Kidney (tissue), 14 donors: Measurements from ENCODE around the gene GAPVD1. TPM values are rescaled to one million over a fixed set of nuclear protein-coding genes. Genes with fewer than 3 reads are reported as not detected.
"Not testable (repeated sequence)": the region's sequence is repeated elsewhere in the genome, so short reads cannot be mapped to it uniquely, and the experiment has no call there.

ENCODE experiments used
- DNase-seq, 5 donors: peaks; one replicate each; pipeline ENCODE4 v3.0.0-alpha.2; 2013 to 2020
- FAIRE-seq: peaks from 2 replicates; lab custom pipeline; 2012; peaks lifted over from hg19 to GRCh38; lab: Jason Lieb, UNC
- H3K27ac ChIP-seq, 2 donors: one replicate each; pipeline ENCODE4 v1.7.0; 2013; ENCODE audit warnings: low read depth in 2 of 2, low read length in 2 of 2, inconsistent platforms in 1 of 2
- H3K27me3 ChIP-seq: one replicate; pipeline ENCODE4 v1.7.1; 2013; ENCODE audit warnings: low read length, inconsistent platforms; ENCODE audit not compliant: control insufficient read depth, insufficient read depth
- H3K36me3 ChIP-seq, 3 donors: one replicate each; pipeline versions ENCODE4 v1.7.0 to v1.7.1; 2013; ENCODE audit warnings: low read length in 3 of 3, control low read depth in 1 of 3, inconsistent platforms in 1 of 3; ENCODE audit not compliant: insufficient read depth in 3 of 3, control insufficient read depth in 2 of 3
- H3K4me1 ChIP-seq, 3 donors: one replicate each; pipeline versions ENCODE4 v1.7.0 to v1.7.1; 2013; ENCODE audit warnings: low read length in 3 of 3, inconsistent platforms in 1 of 3, low read depth in 1 of 3; ENCODE audit not compliant: control insufficient read depth in 2 of 3, insufficient read depth in 2 of 3
- H3K4me3 ChIP-seq, 3 donors: one replicate each; pipeline versions ENCODE4 v1.7.0 to v1.8.1; 2013; ENCODE audit warnings: low read length in 3 of 3, control low read depth in 1 of 3, inconsistent platforms in 1 of 3
- H3K9ac ChIP-seq, 3 donors: one replicate each; pipeline versions ENCODE4 v1.7.0 to v1.7.1; 2013; ENCODE audit warnings: low read length in 3 of 3, control low read depth in 1 of 3, inconsistent platforms in 1 of 3
- H3K9me3 ChIP-seq, 3 donors: one replicate each; pipeline versions ENCODE4 v1.7.0 to v1.7.1; 2013; ENCODE audit warnings: low read length in 3 of 3, control low read depth in 1 of 3, inconsistent platforms in 1 of 3; ENCODE audit not compliant: control insufficient read depth in 2 of 3, insufficient read depth in 1 of 3
- CTCF ChIP-seq: IDR thresholded peaks from 3 replicates; pipeline ENCODE4 v1.5.1; 2012; ENCODE audit warnings: mild to moderate bottlenecking, moderate library complexity, borderline replicate concordance; ENCODE audit not compliant: insufficient read depth; ENCODE audit errors: extremely low read depth
- intact Hi-C: fragments of 100-400 bp; cut with DNase I; formaldehyde crosslinking; loops from one replicate; pipeline ENCODE4 v1.11.1; 2022
- polyA plus RNA-seq: library from polyadenylated mRNA; stranded (reverse); fragments of 350-450 nt; fragmentation: Illumina TruSeq; extraction: RNeasy Lipid Tissue Mini Kit (QIAGEN cat#74804); gene quantifications from one replicate; pipeline ENCODE4 v1.2.3, GENCODE V29; 2014; ENCODE audit warnings: low read depth, low replicate concordance; ENCODE audit not compliant: insufficient read depth
- total RNA-seq: library from RNA; stranded (reverse); fragmentation: NEBNext Ultra II Directional; extraction: Animal tissue kit (Norgen Biotek cat#: 25700); gene quantifications from one replicate; pipeline ENCODE4 v1.2.1, GENCODE V29; 2021
- donor health status: control.
- donor health status: control.
- donor health status: control.
- donor health status: control.
- donor health status: control.
- donor health status: DM: yes; HTN: yes; CAD: no.
- donor health status: Normal renal cell carcinoma (clear cell type).

The GAPVD1 gene
- total and polyA plus RNA-seq, 2 donors from 2014 or later, result 6.9 to 44.8 TPM

GRCh38 chr9:125399666-125400065, 138.0 kb downstream of the GAPVD1 start:
- Histone ChIP-seq H3K4me1 (no peaks in the 10 kb centered on the region), H3K9ac (no peak overlapping the region), H3K36me3 (no peaks in the 10 kb centered on the region), H3K9me3 (no peaks in the 10 kb centered on the region), H3K27ac (no peak overlapping the region), H3K4me3 (no peak overlapping the region), H3K27me3 (no peaks in the 10 kb centered on the region)
- DNase-seq (no peak), FAIRE-seq (no peak)
- intact Hi-C loops, result loop anchor here (10.0 kb wide), 1 partner anchor 825 kb away; no protein-coding TSS in a partner anchor
- TF ChIP-seq CTCF, result no peak

GRCh38 chr9:125400232-125400631, 138.6 kb downstream of the GAPVD1 start:
- not testable (repeated sequence) for DNase-seq, H3K4me3 ChIP-seq, H3K4me1 ChIP-seq, FAIRE-seq, H3K36me3 ChIP-seq, H3K27me3 ChIP-seq, H3K9ac ChIP-seq, H3K9me3 ChIP-seq, H3K27ac ChIP-seq
- intact Hi-C loops, result loop anchor here (10.0 kb wide), 1 partner anchor 825 kb away; no protein-coding TSS in a partner anchor

GRCh38 chr9:125400725-125401716, 139.4 kb downstream of the GAPVD1 start:
- Histone ChIP-seq H3K9me3 (no peaks in the 10 kb centered on the region), H3K9ac (no peak overlapping the region), H3K27ac (no peak overlapping the region), H3K36me3 (no peaks in the 10 kb centered on the region), H3K4me3 (no peak overlapping the region), H3K27me3 (no peaks in the 10 kb centered on the region), H3K4me1 (no peaks in the 10 kb centered on the region)
- FAIRE-seq, result no peak
- no peak for DNase-seq
- intact Hi-C loops, result loop anchor here (10.0 kb wide), 1 partner anchor 824 kb away; no protein-coding TSS in a partner anchor
- TF ChIP-seq CTCF, result no peak

- Histone ChIP-seq H3K9me3 (no peaks in the 10 kb centered on the region), H3K27ac (no peak overlapping the region), H3K4me1 (peaks cover 0 to 6% (median 0%) of the 10 kb centered on the region in 3 donors), H3K4me3 (no peak overlapping the region), H3K36me3 (no peaks in the 10 kb centered on the region), H3K9ac (no peak overlapping the region), H3K27me3 (no peaks in the 10 kb centered on the region)
- no peak for TF ChIP-seq CTCF
- no peak for DNase-seq
- intact Hi-C loops, result loop anchor here (10.0 kb wide), 1 partner anchor 820 kb away; no protein-coding TSS in a partner anchor
- FAIRE-seq, result no peak
Measured at GRCh38 chr9:125404733-125405132, 143.1 kb downstream of the GAPVD1 start.
